Measurements from ENCODE around the gene NOSTRIN. TPM values are rescaled to one million over a fixed set of nuclear protein-coding genes. Genes with fewer than 3 reads are reported as not detected.

Gene NOSTRIN
- polyA plus RNA-seq, 3 donors = not detected

DNA sequence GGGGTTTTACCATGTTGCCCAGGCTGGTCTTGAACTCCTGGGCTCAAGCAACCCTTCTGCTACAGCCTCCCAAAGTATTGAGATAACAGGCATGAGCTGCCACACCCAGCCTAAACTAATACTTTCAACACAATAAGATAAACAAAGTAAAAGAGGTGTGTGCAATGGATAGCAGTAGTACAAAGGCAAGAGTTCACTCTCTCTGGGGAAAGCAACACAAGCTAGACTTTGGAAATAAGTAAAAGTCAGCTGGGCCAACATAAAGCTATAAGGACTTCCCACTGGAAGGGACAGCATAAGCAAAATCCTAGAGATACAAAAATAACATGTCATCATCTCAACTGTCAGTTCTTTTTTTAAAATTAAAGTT is 5.2 kb upstream of the NOSTRIN start:
- intact Hi-C loops (cut with micrococcal nuclease) = no loop called here
- Histone ChIP-seq H4K20me1 (ENCODE audit: insufficient read depth, low read length) (no peaks in the 10 kb centered on the region), H3K9me3 (replicated peaks in 1 of 2; ENCODE audit: control insufficient read depth in 1 of 2, insufficient read depth in 1 of 2, low read length in 2 of 2) (no peaks in the 10 kb centered on the region), H2AFZ (ENCODE audit: insufficient read depth, low read depth, low read length, poor library complexity, severe bottlenecking) (no peak overlapping the region), H3K27ac (ENCODE audit: low read depth in 1 of 2, low read length in 2 of 2) (no peak overlapping the region), H3K36me3 (replicated peaks in 1 of 2; ENCODE audit: control insufficient read depth in 1 of 2, insufficient read depth in 2 of 2, low read length in 2 of 2) (no peaks in the 10 kb centered on the region), H3K79me2 (ENCODE audit: insufficient read depth, low read length) (no peaks in the 10 kb centered on the region), H3K27me3 (ENCODE audit: control insufficient read depth in 2 of 2, insufficient read depth in 2 of 2, low read length in 2 of 2) (no peaks in the 10 kb centered on the region), H3K4me1 (ENCODE audit: control insufficient read depth in 1 of 2, insufficient read depth in 2 of 2, low read length in 2 of 2) (no peaks in the 10 kb centered on the region), H3K9ac (ENCODE audit: insufficient read depth, low read length, poor library complexity, severe bottlenecking) (no peak overlapping the region), H3K4me3 (replicated peaks in 1 of 3; ENCODE audit: low read depth in 2 of 3, low read length in 3 of 3) (no peak overlapping the region), H3K4me2 (replicated peaks; ENCODE audit: extremely low read depth, low read length, poor library complexity, severe bottlenecking) (no peak overlapping the region)
- Mint-ChIP-seq H3K27me3 (ENCODE audit: low read depth in 3 of 3) (peaks cover 0 to 3% (median 1%) of the 10 kb centered on the region in 3 donors), H3K27ac (no peak overlapping the region), H3K9me3 (peaks cover 0 to 1% (median 0%) of the 10 kb centered on the region in 7 donors), H3K4me3 (no peak overlapping the region), H3K4me1 (no peaks in the 10 kb centered on the region), H3K36me3 (no peaks in the 10 kb centered on the region)
- TF ChIP-seq, protein P1, sequence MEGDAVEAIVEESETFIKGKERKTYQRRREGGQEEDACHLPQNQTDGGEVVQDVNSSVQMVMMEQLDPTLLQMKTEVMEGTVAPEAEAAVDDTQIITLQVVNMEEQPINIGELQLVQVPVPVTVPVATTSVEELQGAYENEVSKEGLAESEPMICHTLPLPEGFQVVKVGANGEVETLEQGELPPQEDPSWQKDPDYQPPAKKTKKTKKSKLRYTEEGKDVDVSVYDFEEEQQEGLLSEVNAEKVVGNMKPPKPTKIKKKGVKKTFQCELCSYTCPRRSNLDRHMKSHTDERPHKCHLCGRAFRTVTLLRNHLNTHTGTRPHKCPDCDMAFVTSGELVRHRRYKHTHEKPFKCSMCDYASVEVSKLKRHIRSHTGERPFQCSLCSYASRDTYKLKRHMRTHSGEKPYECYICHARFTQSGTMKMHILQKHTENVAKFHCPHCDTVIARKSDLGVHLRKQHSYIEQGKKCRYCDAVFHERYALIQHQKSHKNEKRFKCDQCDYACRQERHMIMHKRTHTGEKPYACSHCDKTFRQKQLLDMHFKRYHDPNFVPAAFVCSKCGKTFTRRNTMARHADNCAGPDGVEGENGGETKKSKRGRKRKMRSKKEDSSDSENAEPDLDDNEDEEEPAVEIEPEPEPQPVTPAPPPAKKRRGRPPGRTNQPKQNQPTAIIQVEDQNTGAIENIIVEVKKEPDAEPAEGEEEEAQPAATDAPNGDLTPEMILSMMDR (IDR thresholded peaks at IDR 0.05) = no peak
- DNase-seq = no peak

DNA sequence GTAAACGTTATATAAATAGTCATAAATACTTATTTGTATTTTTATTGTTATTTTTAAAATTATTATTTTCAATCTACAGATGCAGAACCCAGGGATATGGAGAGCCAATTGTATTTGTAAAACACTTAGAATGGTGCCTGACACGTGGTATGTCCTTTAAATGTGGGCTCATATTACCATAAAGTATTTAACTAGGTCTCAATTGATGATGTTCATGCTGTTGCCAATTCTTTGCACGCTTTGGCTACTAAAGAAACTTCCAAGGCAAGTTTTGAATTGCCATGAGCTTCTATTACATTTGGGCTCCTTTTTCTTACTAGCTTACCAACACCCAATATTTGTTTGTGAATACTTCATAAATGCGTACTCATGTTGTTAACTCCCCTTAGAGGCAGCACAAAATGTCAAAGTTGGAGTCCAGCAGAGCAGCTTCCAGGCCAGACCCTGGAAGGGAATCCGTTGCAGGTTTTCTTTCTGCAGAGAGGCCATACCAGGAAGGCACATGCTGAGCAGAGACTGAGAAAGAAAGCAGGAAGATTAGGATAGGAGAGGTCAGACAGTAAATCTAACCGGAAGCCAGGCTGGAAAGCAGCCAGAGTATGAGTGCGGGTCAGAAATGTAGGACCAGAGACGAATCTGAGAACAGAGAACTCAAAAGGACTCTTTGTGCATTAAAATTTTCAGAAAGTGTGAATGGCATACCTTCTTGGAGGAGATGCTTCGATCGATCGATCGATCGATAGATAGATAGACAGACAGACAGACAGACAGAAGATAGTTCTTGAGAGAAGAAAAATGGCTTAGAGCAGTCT is 4.2 kb upstream of the NOSTRIN start:
- no peaks in the 10 kb centered on the region for H3K4me1 Mint-ChIP-seq
- no peaks in the 10 kb centered on the region for H3K27me3 ChIP-seq (ENCODE audit: control insufficient read depth in 2 of 2, insufficient read depth in 2 of 2, low read length in 2 of 2)
- H3K36me3 Mint-ChIP-seq = no peaks in the 10 kb centered on the region
- no peak overlapping the region for H3K4me2 ChIP-seq (replicated peaks; ENCODE audit: extremely low read depth, low read length, poor library complexity, severe bottlenecking)
- 96% methylated on average over 9 of the region's 13 CpGs for WGBS (ENCODE audit: insufficient coverage)
- peaks cover 0 to 1% (median 0%) of the 10 kb centered on the region in 7 donors for H3K9me3 Mint-ChIP-seq
- no peak overlapping the region for H3K9ac ChIP-seq (ENCODE audit: insufficient read depth, low read length, poor library complexity, severe bottlenecking)
- intact Hi-C loops (cut with micrococcal nuclease) = no loop called here
- no peak overlapping the region for H3K27ac ChIP-seq (ENCODE audit: low read depth in 1 of 2, low read length in 2 of 2)
- no peaks in the 10 kb centered on the region for H3K36me3 ChIP-seq (replicated peaks in 1 of 2; ENCODE audit: control insufficient read depth in 1 of 2, insufficient read depth in 2 of 2, low read length in 2 of 2)
- no peak overlapping the region for H3K4me3 ChIP-seq (replicated peaks in 1 of 3; ENCODE audit: low read depth in 2 of 3, low read length in 3 of 3)
- no peaks in the 10 kb centered on the region for H3K79me2 ChIP-seq (ENCODE audit: insufficient read depth, low read length)
- no peaks in the 10 kb centered on the region for H3K4me1 ChIP-seq (ENCODE audit: control insufficient read depth in 1 of 2, insufficient read depth in 2 of 2, low read length in 2 of 2)
- H4K20me1 ChIP-seq (ENCODE audit: insufficient read depth, low read length) = no peaks in the 10 kb centered on the region
- no peak overlapping the region for H3K27ac Mint-ChIP-seq
- no peaks in the 10 kb centered on the region for H3K9me3 ChIP-seq (replicated peaks in 1 of 2; ENCODE audit: control insufficient read depth in 1 of 2, insufficient read depth in 1 of 2, low read length in 2 of 2)
- H3K27me3 Mint-ChIP-seq (ENCODE audit: low read depth in 3 of 3) = peaks cover 0 to 2% (median 1%) of the 10 kb centered on the region in 3 donors
- TF ChIP-seq, protein P1 (IDR thresholded peaks at IDR 0.05) = no peak
- no peak for DNase-seq
- no peak overlapping the region for H3K4me3 Mint-ChIP-seq
- H2AFZ ChIP-seq (ENCODE audit: insufficient read depth, low read depth, low read length, poor library complexity, severe bottlenecking) = no peak overlapping the region
